Ascending aorta (tissue), 2 donors: Measurements from ENCODE around the gene PADI3. TPM values are rescaled to one million over a fixed set of nuclear protein-coding genes. Genes with fewer than 3 reads are reported as not detected.

Experiments
- DNase-seq, 2 donors: peaks; one replicate each; pipeline ENCODE4 v3.0.0-alpha.2; 2019; ENCODE audit warnings: low spot score in 2 of 2
- H3K27ac ChIP-seq, 2 donors: fragments of 200-600 bp; sonication (generic); one replicate each; pipeline ENCODE4 v1.5.1; 2016 to 2017; ENCODE audit warnings: mild to moderate bottlenecking in 1 of 2
- H3K27me3 ChIP-seq: fragments of 200-600 bp; sonication (generic); one replicate; pipeline ENCODE4 v1.5.1; 2017
- H3K36me3 ChIP-seq, 2 donors: fragments of 200-600 bp; sonication (generic); one replicate each; pipeline ENCODE4 v1.5.1; 2016
- H3K4me1 ChIP-seq, 2 donors: fragments of 200-600 bp; sonication (generic); one replicate each; pipeline ENCODE4 v1.5.1; 2016 to 2017; ENCODE audit warnings: mild to moderate bottlenecking in 1 of 2
- H3K4me3 ChIP-seq, 2 donors: fragments of 200-600 bp; sonication (generic); one replicate each; pipeline ENCODE4 v1.5.1; 2016 to 2017; ENCODE audit warnings: mild to moderate bottlenecking in 1 of 2
- H3K9me3 ChIP-seq, 2 donors: fragments of 200-600 bp; sonication (generic); one replicate each; pipeline ENCODE4 v1.5.1; 2016
- CTCF ChIP-seq, 3 experiments: fragments of 200-600 bp in 2 of 3; fragments of 450-650 bp in 1 of 3; sonication (generic) in 2 of 3; IDR thresholded peaks; one replicate each; pipeline ENCODE4 v1.5.1; 2016 to 2019; ENCODE audit warnings: antibody characterized with exemption in 3 of 3, mild to moderate bottlenecking in 1 of 3, moderate library complexity in 1 of 3
- intact Hi-C: fragments of 100-400 bp; cut with DNase I; formaldehyde crosslinking; loops from one replicate; pipeline ENCODE4 v1.15.1; 2023
- total RNA-seq: library from RNA; depleted of rRNA; stranded (reverse); fragments of >200 nt; gene quantifications from one replicate; pipeline ENCODE4 v1.1.0, GENCODE V29; 2016

The PADI3 gene
- total RNA-seq, 1 donor from 2014 or later, result not detected

- Histone ChIP-seq H3K27me3 (no peaks in the 10 kb centered on the region), H3K4me1 (no peaks in the 10 kb centered on the region), H3K27ac (no peak overlapping the region), H3K36me3 (no peaks in the 10 kb centered on the region), H3K4me3 (no peak overlapping the region), H3K9me3 (no peaks in the 10 kb centered on the region)
- no peak for TF ChIP-seq CTCF (IDR thresholded peaks at IDR 0.05)
- no peak for DNase-seq
- intact Hi-C loops, result no loop called here
Observed at GRCh38 chr1:17251701-17252376, 2.9 kb downstream of the PADI3 start.

- no peaks in the 10 kb centered on the region for H3K27me3 ChIP-seq
- no peak overlapping the region for H3K4me3 ChIP-seq
- intact Hi-C loops, result no loop called here
- no peak overlapping the region for H3K27ac ChIP-seq
- H3K4me1 ChIP-seq, result no peaks in the 10 kb centered on the region
- no peak for DNase-seq
- H3K36me3 ChIP-seq, result no peaks in the 10 kb centered on the region
- TF ChIP-seq CTCF (IDR thresholded peaks at IDR 0.05), result no peak
- H3K9me3 ChIP-seq, result no peaks in the 10 kb centered on the region
Observed at GRCh38 chr1:17255336-17255735, 6.4 kb downstream of the PADI3 start.

GRCh38 chr1:17258116-17258757 lies 9.3 kb downstream of the PADI3 start:
- no peak overlapping the region for H3K4me3 ChIP-seq
- intact Hi-C loops, result no loop called here
- H3K27ac ChIP-seq, result no peak overlapping the region
- TF ChIP-seq CTCF (IDR thresholded peaks at IDR 0.05), result no peak
- H3K4me1 ChIP-seq, result no peaks in the 10 kb centered on the region
- no peak for DNase-seq
- no peaks in the 10 kb centered on the region for H3K27me3 ChIP-seq
- H3K36me3 ChIP-seq, result no peaks in the 10 kb centered on the region
- H3K9me3 ChIP-seq, result peaks cover 0 to 11% of the 10 kb centered on the region in 2 donors

GRCh38 chr1:17258758-17259130 lies 9.8 kb downstream of the PADI3 start:
- no peak for TF ChIP-seq CTCF (IDR thresholded peaks at IDR 0.05)
- intact Hi-C loops, result no loop called here
- Histone ChIP-seq H3K9me3 (peaks cover 0 to 11% of the 10 kb centered on the region in 2 donors), H3K4me1 (no peaks in the 10 kb centered on the region), H3K36me3 (no peaks in the 10 kb centered on the region), H3K27me3 (no peaks in the 10 kb centered on the region), H3K27ac (no peak overlapping the region), H3K4me3 (no peak overlapping the region)
- no peak for DNase-seq

- Histone ChIP-seq H3K27ac (no peak overlapping the region), H3K27me3 (no peaks in the 10 kb centered on the region), H3K36me3 (no peaks in the 10 kb centered on the region), H3K4me1 (no peaks in the 10 kb centered on the region), H3K9me3 (peaks cover 0 to 11% of the 10 kb centered on the region in 2 donors), H3K4me3 (no peak overlapping the region)
- TF ChIP-seq CTCF (IDR thresholded peaks at IDR 0.05), result no peak
- intact Hi-C loops, result no loop called here
- DNase-seq, result no peak
Observed at GRCh38 chr1:17259233-17259873, 10.5 kb downstream of the PADI3 start.
